ENCODE measurements around the gene DCDC1. TPM values are rescaled to one million over a fixed set of nuclear protein-coding genes. Genes with fewer than 3 reads are reported as not detected.

DCDC1 gene
- total RNA-seq, 4 donors from 2014 or later = 0.34 to 2.7 TPM; not detected in 2

DNA sequence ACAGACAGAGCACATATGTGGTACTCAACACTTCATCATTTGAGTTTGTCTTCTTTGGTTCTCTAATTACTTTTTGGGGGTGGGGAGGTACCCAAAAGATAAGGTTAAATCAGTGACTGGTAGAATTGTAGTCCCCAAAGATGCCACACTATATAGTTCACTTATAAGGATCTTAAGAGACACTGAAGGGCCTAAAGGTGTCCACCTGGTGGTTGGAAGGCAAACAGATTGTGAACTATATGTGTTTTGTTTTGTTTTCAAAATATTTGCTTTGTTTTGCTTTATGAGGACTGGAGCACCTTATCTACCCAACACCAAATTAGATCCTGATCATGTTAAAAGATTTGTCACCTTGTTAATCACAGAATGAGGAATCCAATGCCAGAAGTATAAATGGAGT lies 136.1 kb downstream of the DCDC1 start:
- H3K4me3 ChIP-seq = no peak overlapping the region
- H3K4me1 ChIP-seq = no peaks in the 10 kb centered on the region
- H3K36me3 ChIP-seq = no peaks in the 10 kb centered on the region
- no peaks in the 10 kb centered on the region for H3K27me3 ChIP-seq
- H3K27ac ChIP-seq = no peak overlapping the region
- H3K9me3 ChIP-seq = no peaks in the 10 kb centered on the region
- no peak for DNase-seq (ENCODE audit: low spot score in 2 of 2)
- TF ChIP-seq, protein P1, sequence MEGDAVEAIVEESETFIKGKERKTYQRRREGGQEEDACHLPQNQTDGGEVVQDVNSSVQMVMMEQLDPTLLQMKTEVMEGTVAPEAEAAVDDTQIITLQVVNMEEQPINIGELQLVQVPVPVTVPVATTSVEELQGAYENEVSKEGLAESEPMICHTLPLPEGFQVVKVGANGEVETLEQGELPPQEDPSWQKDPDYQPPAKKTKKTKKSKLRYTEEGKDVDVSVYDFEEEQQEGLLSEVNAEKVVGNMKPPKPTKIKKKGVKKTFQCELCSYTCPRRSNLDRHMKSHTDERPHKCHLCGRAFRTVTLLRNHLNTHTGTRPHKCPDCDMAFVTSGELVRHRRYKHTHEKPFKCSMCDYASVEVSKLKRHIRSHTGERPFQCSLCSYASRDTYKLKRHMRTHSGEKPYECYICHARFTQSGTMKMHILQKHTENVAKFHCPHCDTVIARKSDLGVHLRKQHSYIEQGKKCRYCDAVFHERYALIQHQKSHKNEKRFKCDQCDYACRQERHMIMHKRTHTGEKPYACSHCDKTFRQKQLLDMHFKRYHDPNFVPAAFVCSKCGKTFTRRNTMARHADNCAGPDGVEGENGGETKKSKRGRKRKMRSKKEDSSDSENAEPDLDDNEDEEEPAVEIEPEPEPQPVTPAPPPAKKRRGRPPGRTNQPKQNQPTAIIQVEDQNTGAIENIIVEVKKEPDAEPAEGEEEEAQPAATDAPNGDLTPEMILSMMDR (IDR thresholded peaks at IDR 0.05) = no peak
- TF ChIP-seq EP300 (IDR thresholded peaks at IDR 0.05) (no peak), POLR2A (IDR thresholded peaks at IDR 0.05) (no peak), POLR2AphosphoS5 (IDR thresholded peaks at IDR 0.05) (no peak)

DNA sequence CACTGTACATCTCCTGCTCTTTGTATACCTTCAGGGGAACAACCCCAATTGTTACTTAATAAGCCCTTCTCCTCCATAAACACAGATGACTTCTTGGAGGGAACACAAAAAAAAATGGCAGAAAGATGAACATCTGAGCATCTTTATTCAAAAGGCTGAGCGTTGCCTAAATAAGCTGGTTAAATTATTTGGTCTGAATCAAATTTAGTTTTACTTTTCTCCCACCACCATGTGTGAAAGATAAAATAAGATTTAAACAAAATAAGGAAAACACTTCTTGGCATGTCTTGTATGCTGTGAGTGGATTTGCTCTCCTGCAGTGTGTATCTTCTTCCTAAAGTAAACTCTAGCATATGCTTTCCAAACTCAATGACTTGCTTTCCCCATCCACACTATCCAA lies 137.9 kb downstream of the DCDC1 start:
- 82% methylated on average over 1 of the region's 1 CpG for WGBS
- H3K36me3 ChIP-seq = no peaks in the 10 kb centered on the region
- H3K27me3 ChIP-seq = no peaks in the 10 kb centered on the region
- H3K27ac ChIP-seq = no peak overlapping the region
- TF ChIP-seq, protein P1 (IDR thresholded peaks at IDR 0.05) = no peak
- no peak for TF ChIP-seq POLR2A (IDR thresholded peaks at IDR 0.05)
- TF ChIP-seq POLR2AphosphoS5 (IDR thresholded peaks at IDR 0.05) = no peak
- TF ChIP-seq EP300 (IDR thresholded peaks at IDR 0.05) = no peak
- no peaks in the 10 kb centered on the region for H3K4me1 ChIP-seq
- no peak overlapping the region for H3K4me3 ChIP-seq
- H3K9me3 ChIP-seq = no peaks in the 10 kb centered on the region
- DNase-seq (ENCODE audit: low spot score in 2 of 2) = no peak

DNA sequence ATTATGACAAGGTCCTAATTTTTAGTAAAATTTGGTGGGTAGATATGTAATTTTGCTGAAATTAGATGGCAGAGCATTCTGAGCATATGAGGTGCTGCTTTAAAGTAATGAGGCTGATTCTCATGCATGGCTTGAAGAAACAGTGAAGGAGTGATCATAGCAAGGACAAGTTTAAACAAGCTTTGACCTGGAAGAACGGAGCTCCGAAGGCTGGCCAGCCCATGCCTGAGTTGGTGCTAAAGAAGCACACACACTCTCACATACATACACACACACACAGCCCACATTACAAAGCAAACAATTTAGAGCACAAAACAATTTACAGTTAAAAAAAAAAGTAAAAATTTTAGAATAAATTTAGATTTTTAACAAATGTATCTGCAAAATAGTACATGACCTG lies 150.7 kb downstream of the DCDC1 start:
- TF ChIP-seq POLR2A (IDR thresholded peaks at IDR 0.05) (no peak), EP300 (IDR thresholded peaks at IDR 0.05) (no peak), POLR2AphosphoS5 (IDR thresholded peaks at IDR 0.05) (no peak)
- TF ChIP-seq, protein P1 (IDR thresholded peaks at IDR 0.05) = no peak
- Histone ChIP-seq H3K4me3 (no peak overlapping the region), H3K9me3 (no peaks in the 10 kb centered on the region), H3K4me1 (peaks cover 4% of the 10 kb centered on the region), H3K36me3 (no peaks in the 10 kb centered on the region), H3K27ac (no peak overlapping the region), H3K27me3 (no peaks in the 10 kb centered on the region)
- DNase-seq (ENCODE audit: low spot score in 2 of 2) = no peak
- WGBS = 40% methylated on average over 2 of the region's 2 CpGs

DNA sequence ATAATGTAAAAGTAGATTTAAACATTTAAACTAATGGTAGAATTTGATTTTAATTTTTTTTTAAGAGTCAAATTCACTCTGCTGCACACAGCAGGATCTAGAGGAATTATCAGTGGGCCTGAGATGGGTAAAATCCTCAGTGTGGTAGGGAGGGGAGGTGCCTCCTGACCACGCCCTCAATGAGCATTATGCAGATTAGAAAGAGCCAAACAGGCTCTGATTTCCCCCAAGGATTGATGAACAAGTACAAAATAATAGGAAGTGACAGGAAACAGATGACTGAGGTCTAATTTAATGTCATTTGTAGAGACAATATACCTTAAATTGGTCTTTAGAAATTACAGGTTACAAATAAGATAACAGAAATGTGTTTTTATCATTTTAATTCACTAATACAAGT lies 155.2 kb downstream of the DCDC1 start:
- no peak overlapping the region for H3K27ac ChIP-seq
- H3K9me3 ChIP-seq = no peaks in the 10 kb centered on the region
- DNase-seq (ENCODE audit: low spot score in 2 of 2) = no peak
- peaks cover 4% of the 10 kb centered on the region for H3K4me1 ChIP-seq
- no peak for TF ChIP-seq EP300 (IDR thresholded peaks at IDR 0.05)
- TF ChIP-seq, protein P1 (IDR thresholded peaks at IDR 0.05) = no peak
- TF ChIP-seq POLR2A (IDR thresholded peaks at IDR 0.05) = no peak
- TF ChIP-seq POLR2AphosphoS5 (IDR thresholded peaks at IDR 0.05) = no peak
- no peaks in the 10 kb centered on the region for H3K27me3 ChIP-seq
- H3K4me3 ChIP-seq = no peak overlapping the region
- 40% methylated on average over 1 of the region's 1 CpG for WGBS
- H3K36me3 ChIP-seq = no peaks in the 10 kb centered on the region

DNA sequence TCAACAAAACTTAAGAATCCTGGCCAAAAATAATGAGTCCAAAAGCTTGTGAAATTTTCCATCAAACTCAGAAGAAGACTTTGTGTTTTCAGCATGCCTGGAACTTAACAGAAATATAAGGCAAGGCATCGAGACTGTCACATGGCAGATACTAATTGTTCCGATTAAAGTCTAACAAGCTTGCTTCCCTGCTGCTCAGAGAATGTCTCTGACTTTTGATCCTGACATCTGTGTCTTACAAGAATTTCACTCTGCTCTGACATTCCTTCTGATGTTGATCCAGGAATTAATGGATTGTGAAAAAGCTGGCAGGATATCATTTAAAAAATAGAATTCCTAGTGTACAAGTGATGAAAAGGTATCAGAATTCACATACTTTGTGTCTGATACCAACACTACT lies 170.2 kb downstream of the DCDC1 start:
- TF ChIP-seq POLR2A (IDR thresholded peaks at IDR 0.05) = no peak
- no peak for TF ChIP-seq POLR2AphosphoS5 (IDR thresholded peaks at IDR 0.05)
- TF ChIP-seq, protein P1 (IDR thresholded peaks at IDR 0.05) = no peak
- no peak for TF ChIP-seq EP300 (IDR thresholded peaks at IDR 0.05)
- H3K9me3 ChIP-seq = no peaks in the 10 kb centered on the region
- H3K36me3 ChIP-seq = no peaks in the 10 kb centered on the region
- H3K4me1 ChIP-seq = no peaks in the 10 kb centered on the region
- no peak overlapping the region for H3K27ac ChIP-seq
- DNase-seq (ENCODE audit: low spot score in 2 of 2) = no peak
- no peaks in the 10 kb centered on the region for H3K27me3 ChIP-seq
- WGBS = 44% methylated on average over 2 of the region's 2 CpGs
- no peak overlapping the region for H3K4me3 ChIP-seq

All from suprapubic skin (tissue), 4 donors.